ENCODE measurements around the gene SLC50A1. TPM values are rescaled to one million over a fixed set of nuclear protein-coding genes. Genes with fewer than 3 reads are reported as not detected.

The SLC50A1 gene
- polyA plus RNA-seq, 3 donors, result 52.9 to 57.0 (median 55.8) TPM

- DNase-seq (ENCODE audit: low read depth in 3 of 3, low spot score in 2 of 3), result no peak
These were observed 46.4 kb downstream of the SLC50A1 start for GRCh38 chr1:155182052-155182550.

GRCh38 chr1:155183775-155184221, 48.1 kb downstream of the SLC50A1 start:
- no peak for DNase-seq (ENCODE audit: low read depth in 3 of 3, low spot score in 2 of 3)

DNA sequence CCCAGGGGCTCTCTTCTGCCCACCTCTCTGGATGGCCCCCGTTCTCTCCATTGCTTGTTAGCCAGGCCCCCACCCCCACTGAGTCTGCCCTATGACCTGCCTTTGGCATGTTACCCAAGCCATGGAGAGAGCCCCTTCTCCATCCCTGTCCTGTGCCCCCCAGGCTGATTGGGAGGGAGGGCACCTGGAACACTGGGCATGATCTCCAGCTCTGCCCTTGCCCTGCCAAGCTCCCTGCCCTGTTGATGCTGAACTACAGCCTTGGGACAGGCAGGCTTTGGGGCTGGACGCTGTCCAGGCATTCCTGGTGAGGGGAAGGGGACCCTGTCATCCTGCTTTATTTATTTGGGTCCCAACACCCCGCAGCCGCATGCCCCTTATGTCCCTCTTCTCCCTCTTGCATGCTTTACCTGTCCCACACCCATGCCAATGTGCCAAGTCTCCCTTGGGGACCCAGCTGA, 48.7 kb downstream of the SLC50A1 start:
- DNase-seq (ENCODE audit: low read depth in 3 of 3, low spot score in 2 of 3), result no peak

GRCh38 chr1:155184835-155185782, 49.5 kb downstream of the SLC50A1 start:
- DNase-seq (ENCODE audit: low read depth in 3 of 3, low spot score in 2 of 3), result no peak

DNA sequence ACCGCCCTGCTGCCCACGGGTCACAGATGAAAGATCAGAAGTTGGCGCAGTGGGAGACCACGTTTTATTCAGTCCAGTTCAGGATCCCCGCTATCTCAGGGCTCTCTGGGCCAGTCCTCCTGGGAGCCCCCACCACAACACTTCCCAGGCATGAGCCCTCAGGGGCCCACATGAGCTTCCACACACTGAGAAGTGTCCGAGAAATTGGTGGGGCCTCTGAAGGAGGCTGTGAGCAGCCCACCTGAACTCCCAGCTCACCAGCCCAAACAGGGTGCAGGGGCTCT, 50.1 kb downstream of the SLC50A1 start:
- no peak for DNase-seq (ENCODE audit: low read depth in 3 of 3, low spot score in 2 of 3)

GRCh38 chr1:155186067-155186793, 50.6 kb downstream of the SLC50A1 start:
- DNase-seq (ENCODE audit: low read depth in 3 of 3, low spot score in 2 of 3), result no peak

DNA sequence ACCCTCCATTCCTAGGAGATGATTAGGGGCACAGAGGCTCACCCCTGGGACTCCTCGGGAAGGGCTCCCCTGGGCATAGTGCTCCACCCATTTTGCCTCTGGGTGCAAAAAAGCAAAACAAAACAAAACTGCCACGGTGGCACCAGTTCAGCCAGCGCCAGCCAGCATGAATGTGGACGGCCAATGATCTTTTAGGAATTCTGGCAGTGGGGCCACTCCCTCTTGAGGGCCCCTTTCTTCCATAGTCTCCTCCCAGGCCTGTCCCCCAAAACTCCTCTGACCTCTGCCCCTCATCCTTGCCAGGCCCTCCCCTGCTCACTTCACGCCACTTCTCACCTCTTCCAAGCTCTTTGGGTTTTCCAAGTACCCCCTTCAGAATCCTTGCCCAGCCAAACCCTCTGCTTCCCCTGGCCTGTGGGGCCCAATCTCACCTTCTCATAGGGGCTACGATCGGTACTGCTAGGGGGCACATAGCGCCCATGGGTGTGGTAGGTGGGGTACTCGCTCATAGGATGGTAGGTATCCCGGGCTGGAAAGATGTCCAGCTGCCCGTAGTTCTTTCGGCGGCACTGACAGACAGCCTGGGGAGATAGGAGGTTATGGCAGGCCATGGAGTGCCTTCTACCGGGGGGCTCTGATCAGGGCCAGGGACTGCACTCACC, 51.3 kb downstream of the SLC50A1 start:
- DNase-seq (ENCODE audit: low read depth in 3 of 3, low spot score in 2 of 3), result no peak

GRCh38 chr1:155187456-155187891, 51.8 kb downstream of the SLC50A1 start:
- DNase-seq (ENCODE audit: low read depth in 3 of 3, low spot score in 2 of 3), result no peak

DNA sequence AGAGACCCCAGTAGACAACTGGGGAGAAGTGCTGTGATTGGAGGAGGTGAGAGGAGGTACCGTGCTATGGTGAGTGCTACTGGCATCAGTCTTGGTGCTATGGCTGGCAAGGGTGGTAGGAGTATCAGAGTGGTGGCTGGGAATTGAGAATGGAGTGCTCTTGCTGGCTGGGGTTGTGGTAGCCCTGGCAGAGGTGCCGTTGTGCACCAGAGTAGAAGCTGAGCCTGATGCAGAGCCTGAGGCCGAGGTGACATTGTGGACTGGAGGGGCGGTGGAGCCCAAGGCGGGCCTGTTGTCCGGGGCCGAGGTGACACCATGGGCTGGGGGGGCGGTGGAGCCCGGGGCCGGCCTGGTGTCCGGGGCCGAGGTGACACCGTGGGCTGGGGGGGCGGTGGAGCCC, 52.6 kb downstream of the SLC50A1 start:
- no peak for DNase-seq (ENCODE audit: low read depth in 3 of 3, low spot score in 2 of 3)

Other genes starting within 250 kb of the SLC50A1 start
- 10 to 100 TPM; 42.2 to 43.6 (median 43.3) TPM for gene PMVK, start 199.1 kb upstream of the SLC50A1 start, polyA plus RNA-seq (ENCODE audit: insufficient read length in 3 of 3)
- 10 to 100 TPM; 67.1 to 71.0 (median 67.8) TPM for gene PBXIP1, start 179.8 kb upstream of the SLC50A1 start, polyA plus RNA-seq (ENCODE audit: insufficient read length in 3 of 3)
- gene PYGO2, start 174.1 kb upstream of the SLC50A1 start, polyA plus RNA-seq (ENCODE audit: insufficient read length in 3 of 3), result 10 to 100 TPM; 41.8 to 46.5 (median 42.6) TPM
- gene SHC1, start 165.1 kb upstream of the SLC50A1 start, polyA plus RNA-seq (ENCODE audit: insufficient read length in 3 of 3), result 10 to 100 TPM; 74.7 to 82.3 (median 76.1) TPM
- gene CKS1B, start 161.2 kb upstream of the SLC50A1 start, polyA plus RNA-seq (ENCODE audit: insufficient read length in 3 of 3), result 100 to 1,000 TPM; 102 to 114 (median 104) TPM
- gene FLAD1, start 152.5 kb upstream of the SLC50A1 start, polyA plus RNA-seq (ENCODE audit: insufficient read length in 3 of 3), result 10 to 100 TPM; 28.1 to 30.7 (median 29.0) TPM
- gene LENEP, start 142.3 kb upstream of the SLC50A1 start, polyA plus RNA-seq (ENCODE audit: insufficient read length in 3 of 3), result not detected
- gene ZBTB7B, start 133.1 kb upstream of the SLC50A1 start, polyA plus RNA-seq (ENCODE audit: insufficient read length in 3 of 3), result 10 to 100 TPM in 2 of 3 donors, 1 to 10 TPM in 1; 10.0 to 13.8 (median 11.5) TPM
- 1 to 10 TPM in 2 of 3 donors, under 1 TPM in 1; 0.85 to 1.3 (median 1.3) TPM for gene DCST2, start 102.1 kb upstream of the SLC50A1 start, polyA plus RNA-seq (ENCODE audit: insufficient read length in 3 of 3)
- gene DCST1, start 102.0 kb upstream of the SLC50A1 start, polyA plus RNA-seq (ENCODE audit: insufficient read length in 3 of 3), result under 1 TPM; 0.21 to 0.29 (median 0.28) TPM
- gene ADAM15, start 84.5 kb upstream of the SLC50A1 start, polyA plus RNA-seq (ENCODE audit: insufficient read length in 3 of 3), result 10 to 100 TPM; 36.5 to 37.6 (median 36.8) TPM
- 10 to 100 TPM; 18.0 to 20.3 (median 18.5) TPM for gene EFNA4, start 72.1 kb upstream of the SLC50A1 start, polyA plus RNA-seq (ENCODE audit: insufficient read length in 3 of 3)
- gene EFNA3, start 57.0 kb upstream of the SLC50A1 start, polyA plus RNA-seq (ENCODE audit: insufficient read length in 3 of 3), result 1 to 10 TPM; 4.8 to 6.5 (median 6.1) TPM
- 10 to 100 TPM; 68.2 to 78.3 (median 74.4) TPM for gene EFNA1, start 8.0 kb upstream of the SLC50A1 start, polyA plus RNA-seq (ENCODE audit: insufficient read length in 3 of 3)
- 10 to 100 TPM; 26.4 to 36.9 (median 33.0) TPM for gene DPM3, start 4.7 kb downstream of the SLC50A1 start, polyA plus RNA-seq (ENCODE audit: insufficient read length in 3 of 3)
- 100 to 1,000 TPM; 140 to 153 (median 152) TPM for gene KRTCAP2, start 37.5 kb downstream of the SLC50A1 start, polyA plus RNA-seq (ENCODE audit: insufficient read length in 3 of 3)
- gene TRIM46, start 38.0 kb downstream of the SLC50A1 start, polyA plus RNA-seq (ENCODE audit: insufficient read length in 3 of 3), result 1 to 10 TPM; 2.4 to 2.9 (median 2.9) TPM
- gene THBS3, start 72.0 kb downstream of the SLC50A1 start, polyA plus RNA-seq (ENCODE audit: insufficient read length in 3 of 3), result 10 to 100 TPM; 29.3 to 34.9 (median 31.9) TPM
- 10 to 100 TPM; 40.0 to 44.2 (median 42.2) TPM for gene MTX1, start 72.8 kb downstream of the SLC50A1 start, polyA plus RNA-seq (ENCODE audit: insufficient read length in 3 of 3)
- 10 to 100 TPM; 18.0 to 21.5 (median 19.3) TPM for gene ENTREP3, start 119.6 kb downstream of the SLC50A1 start, polyA plus RNA-seq (ENCODE audit: insufficient read length in 3 of 3)
- 10 to 100 TPM; 52.3 to 59.5 (median 54.7) TPM for gene SCAMP3, start 126.5 kb downstream of the SLC50A1 start, polyA plus RNA-seq (ENCODE audit: insufficient read length in 3 of 3)
- gene CLK2, start 137.7 kb downstream of the SLC50A1 start, polyA plus RNA-seq (ENCODE audit: insufficient read length in 3 of 3), result 10 to 100 TPM; 61.3 to 68.7 (median 64.7) TPM
- 1 to 10 TPM; 6.8 to 9.3 (median 9.0) TPM for gene HCN3, start 141.6 kb downstream of the SLC50A1 start, polyA plus RNA-seq (ENCODE audit: insufficient read length in 3 of 3)
- 1 to 10 TPM; 5.4 to 9.6 (median 9.4) TPM for gene PKLR, start 165.6 kb downstream of the SLC50A1 start, polyA plus RNA-seq (ENCODE audit: insufficient read length in 3 of 3)
- gene FDPS, start 173.0 kb downstream of the SLC50A1 start, polyA plus RNA-seq (ENCODE audit: insufficient read length in 3 of 3), result 100 to 1,000 TPM; 171 to 181 (median 178) TPM
- gene RUSC1, start 185.0 kb downstream of the SLC50A1 start, polyA plus RNA-seq (ENCODE audit: insufficient read length in 3 of 3), result 10 to 100 TPM; 27.7 to 34.0 (median 29.9) TPM